Measurements from ENCODE around the gene SLC12A1. TPM values are rescaled to one million over a fixed set of nuclear protein-coding genes. Genes with fewer than 3 reads are reported as not detected.

SLC12A1 gene
- total RNA-seq, 4 donors from 2014 or later = not detected

DNA sequence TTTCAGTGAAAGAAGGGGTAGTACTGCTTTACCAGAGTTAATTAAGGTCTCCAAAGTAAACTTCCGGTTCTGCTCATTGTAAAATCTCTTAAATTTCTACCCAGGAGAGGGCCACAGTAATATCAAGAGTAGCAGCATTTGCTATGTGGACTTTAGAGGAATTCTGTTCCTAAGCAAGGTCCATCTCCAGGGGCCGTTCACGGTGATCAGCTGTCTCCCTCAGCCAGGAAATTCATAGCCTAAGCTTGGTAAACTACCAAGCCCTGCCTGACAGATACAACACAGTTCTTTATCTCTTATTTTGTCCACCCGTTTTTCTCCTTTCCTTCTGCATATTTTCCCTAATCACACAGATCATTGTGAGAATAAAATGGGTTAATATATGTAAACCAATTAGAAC is 127.4 kb downstream of the SLC12A1 start:
- Histone ChIP-seq H3K36me3 (peaks cover 0 to 39% (median 4%) of the 10 kb centered on the region in 3 donors), H3K27ac (no peak overlapping the region), H3K4me3 (no peak overlapping the region), H3K4me1 (peaks cover 4 to 31% (median 15%) of the 10 kb centered on the region in 3 donors), H3K27me3 (no peaks in the 10 kb centered on the region), H3K9me3 (no peaks in the 10 kb centered on the region)
- intact Hi-C loops (cut with DNase I) = no loop called here
- no peak for TF ChIP-seq POLR2A (IDR thresholded peaks at IDR 0.05)
- TF ChIP-seq, protein P1, sequence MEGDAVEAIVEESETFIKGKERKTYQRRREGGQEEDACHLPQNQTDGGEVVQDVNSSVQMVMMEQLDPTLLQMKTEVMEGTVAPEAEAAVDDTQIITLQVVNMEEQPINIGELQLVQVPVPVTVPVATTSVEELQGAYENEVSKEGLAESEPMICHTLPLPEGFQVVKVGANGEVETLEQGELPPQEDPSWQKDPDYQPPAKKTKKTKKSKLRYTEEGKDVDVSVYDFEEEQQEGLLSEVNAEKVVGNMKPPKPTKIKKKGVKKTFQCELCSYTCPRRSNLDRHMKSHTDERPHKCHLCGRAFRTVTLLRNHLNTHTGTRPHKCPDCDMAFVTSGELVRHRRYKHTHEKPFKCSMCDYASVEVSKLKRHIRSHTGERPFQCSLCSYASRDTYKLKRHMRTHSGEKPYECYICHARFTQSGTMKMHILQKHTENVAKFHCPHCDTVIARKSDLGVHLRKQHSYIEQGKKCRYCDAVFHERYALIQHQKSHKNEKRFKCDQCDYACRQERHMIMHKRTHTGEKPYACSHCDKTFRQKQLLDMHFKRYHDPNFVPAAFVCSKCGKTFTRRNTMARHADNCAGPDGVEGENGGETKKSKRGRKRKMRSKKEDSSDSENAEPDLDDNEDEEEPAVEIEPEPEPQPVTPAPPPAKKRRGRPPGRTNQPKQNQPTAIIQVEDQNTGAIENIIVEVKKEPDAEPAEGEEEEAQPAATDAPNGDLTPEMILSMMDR (IDR thresholded peaks at IDR 0.05) = no peak
- DNase-seq = no peak
- WGBS, 2 donors = 25 to 34% methylated on average over 4 of the region's 4 CpGs

DNA sequence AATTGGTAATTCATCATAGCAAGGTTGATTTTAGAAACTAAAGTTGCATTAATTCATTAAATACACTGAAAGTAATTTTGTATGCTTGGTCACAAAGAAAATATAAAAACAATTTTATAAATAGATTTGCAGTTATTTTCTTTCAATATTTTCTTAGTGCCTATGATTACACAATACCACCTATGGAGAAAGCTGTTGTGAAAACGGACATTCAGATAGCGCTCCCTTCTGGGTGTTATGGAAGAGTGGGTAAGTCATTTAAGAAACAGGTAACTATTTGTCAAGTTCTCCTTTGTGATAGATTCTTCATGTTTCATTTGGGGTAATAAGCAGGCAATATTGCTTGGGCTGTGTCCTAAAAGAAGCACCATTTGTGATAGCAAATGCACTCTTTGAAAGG is 128.2 kb downstream of the SLC12A1 start:
- Histone ChIP-seq H3K36me3 (peaks cover 0 to 45% (median 4%) of the 10 kb centered on the region in 3 donors), H3K9me3 (no peaks in the 10 kb centered on the region), H3K4me1 (peaks cover 4 to 31% (median 15%) of the 10 kb centered on the region in 3 donors), H3K27ac (no peak overlapping the region), H3K27me3 (no peaks in the 10 kb centered on the region), H3K4me3 (no peak overlapping the region)
- 60 to 72% methylated on average over 2 of the region's 2 CpGs for WGBS, 2 donors
- intact Hi-C loops (cut with DNase I) = no loop called here
- TF ChIP-seq, protein P1 (IDR thresholded peaks at IDR 0.05) = no peak
- no peak for TF ChIP-seq POLR2A (IDR thresholded peaks at IDR 0.05)
- DNase-seq = no peak

DNA sequence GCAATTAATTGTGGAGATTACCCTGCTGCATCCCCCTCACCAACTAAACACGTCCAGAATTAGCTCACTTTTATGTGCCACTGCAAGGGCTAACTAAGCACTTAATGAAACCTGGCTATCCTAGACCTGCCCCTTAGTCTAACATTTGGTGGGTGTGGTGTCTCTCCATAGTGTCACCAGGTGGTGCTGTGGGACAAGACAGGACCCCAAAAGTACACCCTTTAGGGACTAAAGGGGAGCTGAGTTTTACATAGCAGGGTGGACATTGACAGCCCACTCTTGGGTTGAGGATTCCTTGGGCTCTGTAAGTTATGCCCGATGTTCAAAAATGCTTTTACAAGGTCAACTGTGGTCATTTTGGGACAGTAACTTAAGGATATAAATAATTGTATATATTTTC is 130.8 kb downstream of the SLC12A1 start:
- Histone ChIP-seq H3K9me3 (no peaks in the 10 kb centered on the region), H3K27ac (no peak overlapping the region), H3K27me3 (no peaks in the 10 kb centered on the region), H3K36me3 (peaks cover 0 to 72% (median 4%) of the 10 kb centered on the region in 3 donors), H3K4me1 (peaks cover 4 to 18% (median 10%) of the 10 kb centered on the region in 3 donors), H3K4me3 (no peak overlapping the region)
- DNase-seq = no peak
- intact Hi-C loops (cut with DNase I) = no loop called here
- WGBS, 2 donors = 75 to 76% methylated on average over 2 of the region's 2 CpGs
- TF ChIP-seq POLR2A (IDR thresholded peaks at IDR 0.05) = no peak
- TF ChIP-seq, protein P1 (IDR thresholded peaks at IDR 0.05) = no peak

DNA sequence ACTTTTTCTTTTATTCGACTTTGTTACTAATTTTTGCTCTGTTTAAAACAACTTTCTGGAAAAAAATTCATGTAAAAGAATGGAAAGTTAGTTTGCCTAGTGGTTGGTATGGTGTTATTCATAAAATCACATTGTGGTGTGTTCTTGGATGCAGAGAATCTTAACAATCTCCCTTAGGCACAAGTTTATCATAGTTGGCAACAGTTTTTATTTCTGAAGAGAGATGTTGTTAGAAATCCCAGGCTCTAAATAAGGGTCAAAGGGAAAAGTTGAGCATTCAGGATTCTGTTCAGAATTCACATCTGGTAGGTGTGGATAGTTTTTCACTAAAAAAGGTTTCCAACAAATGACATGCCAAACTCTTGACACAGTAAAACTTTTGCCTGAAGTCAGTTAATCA is 131.5 kb downstream of the SLC12A1 start:
- 65 to 66% methylated on average over 1 of the region's 1 CpG for WGBS, 2 donors
- no peak for TF ChIP-seq POLR2A (IDR thresholded peaks at IDR 0.05)
- TF ChIP-seq, protein P1 (IDR thresholded peaks at IDR 0.05) = no peak
- no peak overlapping the region for H3K27ac ChIP-seq
- intact Hi-C loops (cut with DNase I) = no loop called here
- no peak for DNase-seq
- peaks cover 0 to 11% (median 4%) of the 10 kb centered on the region in 3 donors for H3K4me1 ChIP-seq
- H3K4me3 ChIP-seq = no peak overlapping the region
- H3K9me3 ChIP-seq = no peaks in the 10 kb centered on the region
- H3K27me3 ChIP-seq = no peaks in the 10 kb centered on the region
- H3K36me3 ChIP-seq = peaks cover under 1 to 78% (median 4%) of the 10 kb centered on the region in 3 donors

DNA sequence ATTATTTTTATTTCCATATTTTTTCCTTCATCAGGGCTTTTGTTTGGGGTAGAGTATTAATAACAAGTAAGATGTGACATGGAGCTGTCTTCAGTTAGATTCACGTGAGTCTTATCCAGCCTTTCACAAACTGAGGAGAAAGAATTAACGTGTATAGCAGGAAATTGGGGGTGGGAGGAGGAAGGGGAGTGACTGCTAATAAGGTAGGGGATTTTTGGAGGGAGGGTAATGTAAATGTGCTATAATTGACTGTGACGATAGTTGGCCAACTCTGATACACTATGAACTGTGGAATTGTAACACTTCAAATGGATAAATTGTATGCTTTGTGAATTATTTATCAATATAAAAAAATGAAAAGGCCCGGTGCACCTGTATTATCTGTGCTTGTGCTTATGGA is 134.0 kb downstream of the SLC12A1 start:
- no peak for DNase-seq
- Histone ChIP-seq H3K27me3 (no peaks in the 10 kb centered on the region), H3K36me3 (peaks cover 4 to 81% (median 9%) of the 10 kb centered on the region in 3 donors), H3K9me3 (no peaks in the 10 kb centered on the region), H3K27ac (no peak overlapping the region), H3K4me1 (no peaks in the 10 kb centered on the region), H3K4me3 (no peak overlapping the region)
- WGBS, 2 donors = 59 to 76% methylated on average over 4 of the region's 4 CpGs
- no peak for TF ChIP-seq POLR2A (IDR thresholded peaks at IDR 0.05)
- TF ChIP-seq, protein P1 (IDR thresholded peaks at IDR 0.05) = no peak
- intact Hi-C loops (cut with DNase I) = no loop called here
